HG02981 (cell line): ENCODE measurements around the gene PDLIM1.
A peak's percentile ranks its signal among the peaks of the same experiment; 100 is the strongest.

Experiments
- ATAC-seq: cut with Tn5 transposase; IDR thresholded peaks from one replicate; pipeline ENCODE4 v1.9.1; 2021; ENCODE audit warnings: mild to moderate bottlenecking, moderate library complexity; ENCODE audit not compliant: unreplicated experiment

PDLIM1 gene

DNA sequence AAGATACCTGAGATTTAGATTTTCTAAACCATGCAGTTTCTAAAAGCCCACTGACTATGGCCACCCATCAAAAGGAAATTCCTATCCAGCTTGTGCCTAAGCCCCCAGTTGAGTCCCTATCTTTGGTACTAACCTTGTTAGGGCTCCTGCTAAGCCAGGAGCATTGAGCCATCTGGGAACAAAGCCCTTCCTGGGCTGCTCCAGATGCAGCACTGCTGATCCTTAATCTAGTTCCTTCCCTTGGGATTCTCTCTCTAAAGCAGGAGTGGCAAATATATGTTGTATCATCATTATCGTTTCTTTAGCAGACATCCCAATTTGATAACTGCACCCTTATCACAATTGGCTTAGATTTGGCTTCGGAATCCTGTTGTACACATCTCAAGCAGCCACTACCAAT is 24.7 kb upstream of the PDLIM1 start:
- no peak for ATAC-seq

DNA sequence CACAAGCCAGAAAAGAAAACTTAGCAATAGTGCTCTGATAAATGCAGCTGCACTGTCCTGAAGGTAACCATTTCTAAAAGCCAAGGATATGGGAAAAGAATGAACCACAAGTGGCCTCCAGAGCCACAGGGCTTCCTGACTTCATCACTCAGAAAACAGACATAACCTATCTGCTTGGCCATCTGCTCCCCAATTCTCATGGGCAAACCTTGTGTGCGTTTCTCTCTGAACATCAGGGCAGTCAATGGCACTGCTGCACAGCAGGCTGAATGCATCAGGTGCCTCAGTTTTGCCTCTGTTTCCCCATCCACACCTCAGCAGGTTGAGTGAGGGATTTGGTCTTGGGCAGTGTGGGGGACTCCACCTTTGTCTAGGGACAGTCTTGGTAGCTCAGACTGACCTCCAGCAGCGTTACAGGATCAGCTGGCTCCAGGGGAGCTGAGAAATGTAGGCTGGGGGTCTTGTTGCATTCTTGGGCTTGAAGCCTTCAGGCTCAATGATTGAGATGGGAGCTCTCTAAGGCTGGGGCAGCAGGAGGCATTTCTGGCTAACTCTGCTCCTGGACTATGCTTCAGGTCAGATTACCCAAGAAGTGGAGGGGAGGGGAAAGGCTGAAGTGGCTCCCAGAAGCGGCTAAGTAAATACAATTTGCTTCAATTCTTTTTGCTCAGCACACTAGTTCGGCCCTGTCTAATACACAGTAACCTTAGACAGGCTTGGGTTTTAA is 23.6 kb upstream of the PDLIM1 start:
- no peak for ATAC-seq

DNA sequence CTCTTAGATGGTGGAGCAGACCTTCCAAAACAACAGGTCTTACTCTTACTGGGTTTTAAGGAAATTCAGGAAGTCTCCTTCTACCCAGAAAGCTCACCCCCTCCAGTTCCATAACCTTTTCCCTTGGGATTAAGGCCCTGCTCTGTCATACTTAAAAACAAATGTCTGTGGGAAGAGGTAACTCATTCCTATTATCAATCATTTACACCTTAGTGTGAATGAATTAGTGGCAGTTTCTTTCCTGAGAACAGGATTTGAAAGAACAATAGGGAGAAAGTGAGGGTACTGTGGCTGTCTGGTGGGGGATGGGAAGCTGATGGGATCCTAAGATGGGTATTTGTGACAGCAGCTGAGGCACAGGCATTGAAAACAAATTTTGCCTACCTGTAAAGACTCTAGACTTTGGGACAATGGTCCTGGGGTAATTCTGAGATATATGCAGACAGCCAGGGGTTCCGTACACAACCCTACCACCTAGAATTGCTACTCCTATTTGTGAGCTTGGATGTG is 22.2 kb upstream of the PDLIM1 start:
- ATAC-seq: no peak

DNA sequence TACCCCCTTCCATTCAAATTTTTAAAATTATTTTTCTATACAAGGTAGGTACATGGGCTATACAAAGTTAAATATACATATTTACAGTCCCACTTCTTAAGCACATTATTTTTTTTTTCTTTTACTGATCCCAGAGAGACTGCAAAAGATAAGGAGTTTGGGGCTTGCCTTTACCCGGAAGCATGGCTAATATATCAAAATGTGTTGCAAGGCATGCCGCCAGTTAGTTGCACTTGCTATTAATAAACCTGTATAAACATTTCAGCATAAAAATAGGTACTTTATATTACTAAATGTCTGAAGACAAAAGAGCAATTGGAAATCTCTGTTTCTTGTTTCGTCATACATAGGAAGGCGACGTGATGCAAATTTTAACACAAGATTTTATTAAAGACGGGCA is 21.5 kb upstream of the PDLIM1 start:
- no peak for ATAC-seq

DNA sequence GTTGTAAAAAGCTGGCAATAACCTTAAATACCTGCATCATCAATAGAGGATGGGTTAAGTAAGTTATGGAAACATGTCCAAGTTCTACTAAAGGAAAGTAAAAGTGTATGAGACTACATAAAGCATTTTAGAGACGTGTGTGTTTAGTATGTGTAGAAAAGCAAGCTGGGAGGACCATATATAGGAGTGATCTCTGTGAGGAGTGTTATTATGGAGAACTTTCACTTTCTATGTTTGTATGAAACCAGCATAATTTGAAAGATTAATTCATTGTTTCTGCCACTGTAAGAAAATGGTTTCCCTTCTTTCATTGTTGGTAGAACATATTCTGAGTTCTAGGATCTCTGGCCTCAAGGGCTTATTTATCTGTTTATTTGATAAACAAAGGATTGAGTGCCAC is 19.2 kb upstream of the PDLIM1 start:
- ATAC-seq: peak; percentile 61

DNA sequence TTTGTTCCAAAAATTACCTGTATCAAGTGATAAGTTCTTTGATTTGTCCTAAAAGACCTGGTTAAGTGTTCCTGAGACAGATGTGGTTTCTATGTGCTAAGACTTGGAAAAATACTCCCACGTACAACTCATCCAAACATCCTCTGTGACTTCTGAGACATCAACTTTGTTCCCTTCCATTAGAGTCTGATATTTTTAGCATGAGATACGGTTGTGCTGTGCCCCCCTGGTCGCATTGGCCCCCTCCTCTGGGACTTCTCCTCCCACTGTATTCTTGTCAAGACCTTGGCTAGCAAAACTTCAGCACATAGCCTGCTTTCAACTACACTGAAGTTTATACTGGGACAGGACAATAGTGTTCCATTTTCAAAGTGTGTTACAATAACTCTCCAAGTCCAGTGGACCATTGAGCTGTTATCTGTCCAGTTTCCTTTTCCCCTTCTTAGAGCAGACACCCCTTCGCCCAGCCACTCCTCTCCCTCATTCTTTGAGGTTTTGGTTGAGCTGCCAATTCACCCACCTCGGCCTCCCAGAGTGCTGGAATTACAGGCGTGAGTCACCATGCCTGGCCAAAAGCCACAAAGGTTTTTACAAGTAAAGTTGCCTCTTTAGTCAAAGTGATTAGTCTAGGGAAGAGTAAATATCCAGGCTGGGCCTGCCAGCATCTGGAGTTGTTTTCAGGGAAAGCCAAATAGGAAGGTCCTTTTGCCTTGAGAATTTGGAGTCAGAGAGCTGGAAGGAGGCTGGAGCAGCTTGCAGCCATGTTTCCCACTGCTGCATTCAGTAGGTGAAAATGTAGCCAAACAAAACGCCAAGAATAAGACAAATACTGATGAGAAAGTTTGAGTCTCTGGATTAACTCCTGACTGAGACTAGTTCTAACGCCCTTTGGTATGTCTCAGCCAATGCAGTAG is 17.8 kb upstream of the PDLIM1 start:
- ATAC-seq: no peak

DNA sequence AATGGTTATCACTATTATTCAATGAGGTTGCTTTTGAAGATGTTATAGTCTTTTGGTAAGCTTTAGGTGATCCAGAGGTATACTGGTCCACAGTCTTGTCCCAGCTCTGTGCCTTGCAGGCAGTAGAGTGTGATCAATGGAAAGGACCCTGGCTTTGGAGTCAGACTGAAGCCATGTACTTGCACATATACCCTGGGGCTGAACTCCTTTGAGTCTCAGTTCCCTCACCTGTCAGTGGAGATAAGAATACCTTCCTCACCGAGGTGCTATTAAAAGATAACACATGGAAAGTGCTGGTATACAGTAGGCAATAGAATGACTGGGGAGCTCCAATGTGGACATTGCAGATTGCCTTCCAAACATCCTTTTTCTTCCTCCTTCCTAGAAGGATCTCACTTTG is 16.0 kb upstream of the PDLIM1 start:
- ATAC-seq: no peak

DNA sequence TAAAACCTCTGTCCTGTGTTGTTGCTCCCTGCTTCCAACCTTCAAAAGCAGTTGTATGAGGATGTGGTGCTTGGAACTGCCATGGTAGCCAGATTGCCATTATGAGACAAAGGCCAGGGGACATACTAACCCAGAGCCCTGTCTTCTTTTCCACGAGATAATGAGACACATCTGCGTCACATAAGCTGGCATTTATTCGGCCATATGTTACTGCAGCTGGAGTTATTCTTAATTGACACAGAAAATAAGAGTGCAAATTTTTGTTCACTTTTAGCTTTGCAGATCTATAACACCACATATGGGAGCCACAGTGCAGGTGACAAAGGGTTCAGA is 15.5 kb upstream of the PDLIM1 start:
- ATAC-seq: no peak

DNA sequence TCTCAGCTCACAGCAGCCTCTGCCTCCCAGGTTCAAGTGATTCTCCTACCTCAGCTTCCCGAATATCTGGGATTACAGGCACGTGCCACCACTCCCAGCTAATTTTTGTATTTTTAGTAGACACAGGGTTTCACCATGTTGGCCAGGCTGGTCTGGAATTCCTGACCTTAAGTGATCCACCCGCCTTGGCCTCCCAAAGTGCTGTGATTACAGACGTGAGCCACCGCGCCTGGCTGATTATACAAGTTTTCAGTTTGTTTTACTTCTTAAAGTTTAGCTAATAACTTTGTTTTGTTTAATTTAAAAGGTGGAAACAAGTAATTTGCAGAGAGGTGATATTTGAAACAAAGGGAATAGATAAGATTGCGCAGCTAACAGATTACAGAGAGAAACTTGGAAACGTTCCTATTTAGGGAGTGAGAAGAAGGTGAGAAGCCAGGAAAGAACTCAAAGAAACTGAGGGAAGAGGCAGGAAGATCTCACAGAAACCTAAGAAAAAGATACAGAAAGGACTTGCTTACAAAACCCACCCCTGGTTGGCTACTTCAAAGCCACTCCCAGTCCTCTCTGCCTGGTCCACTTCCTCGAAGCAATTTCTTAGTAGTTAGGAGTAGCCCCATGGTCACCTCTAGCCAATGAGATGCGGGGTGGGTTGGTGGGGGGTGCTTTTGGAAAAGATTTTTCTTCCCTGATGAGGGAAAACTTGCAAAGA is 15.0 kb upstream of the PDLIM1 start:
- ATAC-seq: no peak

DNA sequence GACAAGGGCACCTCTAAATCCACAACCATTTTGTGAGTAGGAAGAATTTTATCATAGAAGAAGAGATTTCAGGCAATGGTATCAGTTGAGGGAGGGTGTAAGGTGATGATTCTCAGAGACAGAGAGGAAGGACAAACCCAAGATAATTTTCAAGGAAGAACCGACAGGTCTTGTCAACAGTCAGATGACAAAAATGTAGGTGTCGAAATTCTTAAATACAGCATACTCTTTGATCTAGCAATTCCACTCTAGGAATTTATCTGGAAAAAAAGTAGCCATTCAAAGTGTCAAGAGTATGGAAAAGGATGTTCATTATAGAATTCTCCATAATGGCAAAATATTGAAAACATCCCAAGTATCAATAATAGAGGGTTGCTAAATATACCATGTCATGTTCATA is 14.2 kb upstream of the PDLIM1 start:
- ATAC-seq: no peak

DNA sequence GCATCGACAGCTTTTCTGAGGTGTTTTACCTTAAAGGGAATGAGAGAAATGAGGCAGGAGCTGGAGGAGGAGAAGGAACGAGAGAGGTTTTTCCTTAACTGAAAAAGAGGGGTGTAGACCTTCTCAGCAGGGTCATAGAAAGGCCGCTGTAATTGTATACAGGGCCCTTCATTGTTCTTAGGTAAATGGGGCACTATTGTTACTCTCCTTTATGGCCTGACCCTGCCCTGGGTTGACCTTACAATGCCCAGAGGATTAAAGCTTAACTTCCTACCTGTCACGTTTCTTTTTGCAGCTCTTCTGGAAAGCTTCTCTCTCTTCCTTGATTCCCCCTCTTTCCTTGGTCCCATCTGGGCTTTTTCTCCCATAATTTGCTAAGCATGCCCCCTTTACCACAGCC is 13.7 kb upstream of the PDLIM1 start:
- ATAC-seq: no peak

DNA sequence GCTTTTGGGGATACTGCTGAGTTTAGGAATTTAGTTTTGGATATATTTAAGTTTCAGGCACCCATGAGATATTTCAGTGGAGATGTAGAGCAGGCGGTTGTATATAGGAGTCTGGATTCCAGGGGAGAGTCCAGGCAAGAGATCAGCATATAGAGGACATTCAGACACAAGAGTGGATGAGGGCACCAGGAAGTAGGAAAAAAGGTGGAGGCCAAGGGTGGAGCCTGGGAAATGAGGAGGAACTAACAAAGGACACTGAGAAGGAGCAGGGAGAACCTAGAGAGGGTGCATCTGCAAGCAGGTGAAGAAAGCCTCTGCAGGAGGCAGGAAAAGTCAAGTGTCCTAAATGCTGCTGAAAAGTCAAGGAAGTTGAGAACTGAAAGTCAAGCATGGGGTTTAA is 13.1 kb upstream of the PDLIM1 start:
- no peak for ATAC-seq

DNA sequence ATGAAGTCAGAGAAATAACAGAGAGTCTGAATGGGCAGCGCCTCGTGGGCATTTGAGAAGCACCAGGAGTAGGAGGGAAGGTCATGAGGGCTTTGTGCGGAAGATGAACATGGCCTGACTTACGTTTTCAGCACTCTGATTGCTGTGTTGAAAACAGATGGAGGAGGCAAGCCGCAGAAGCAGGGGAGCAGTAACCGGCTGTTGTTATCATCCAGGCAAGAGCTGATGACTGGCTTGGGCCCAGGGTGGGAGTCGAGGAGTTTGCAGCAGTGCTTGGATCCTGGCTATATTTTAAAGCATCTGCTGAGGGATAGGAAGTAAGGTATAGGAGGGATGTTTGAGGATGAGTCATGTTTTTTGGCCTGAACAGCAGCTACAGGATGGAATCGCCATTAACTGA is 12.7 kb upstream of the PDLIM1 start:
- ATAC-seq: no peak

DNA sequence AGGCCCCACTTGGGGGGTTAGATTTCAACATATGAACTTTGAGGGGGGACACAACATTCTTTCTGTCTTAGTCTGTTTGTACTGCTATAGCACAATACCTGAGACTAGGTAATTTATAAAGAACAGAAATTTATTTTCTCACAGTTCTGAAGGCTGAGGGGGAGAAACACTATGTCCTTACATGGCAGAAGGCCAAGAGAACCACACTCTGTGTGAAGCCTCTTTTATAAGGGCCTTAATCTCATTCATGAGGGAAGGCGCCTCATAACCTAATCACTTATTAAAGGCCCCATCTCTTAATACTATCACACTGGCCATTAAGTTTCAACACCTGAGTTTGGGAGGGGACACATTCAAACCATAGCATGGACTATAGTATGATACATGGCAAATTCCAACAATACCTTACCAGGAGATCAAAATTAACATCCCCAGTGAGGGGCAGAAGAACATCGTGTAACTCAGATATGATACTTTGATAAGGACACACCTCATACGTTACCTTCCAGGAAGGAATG is 9.3 kb upstream of the PDLIM1 start:
- ATAC-seq: no peak

DNA sequence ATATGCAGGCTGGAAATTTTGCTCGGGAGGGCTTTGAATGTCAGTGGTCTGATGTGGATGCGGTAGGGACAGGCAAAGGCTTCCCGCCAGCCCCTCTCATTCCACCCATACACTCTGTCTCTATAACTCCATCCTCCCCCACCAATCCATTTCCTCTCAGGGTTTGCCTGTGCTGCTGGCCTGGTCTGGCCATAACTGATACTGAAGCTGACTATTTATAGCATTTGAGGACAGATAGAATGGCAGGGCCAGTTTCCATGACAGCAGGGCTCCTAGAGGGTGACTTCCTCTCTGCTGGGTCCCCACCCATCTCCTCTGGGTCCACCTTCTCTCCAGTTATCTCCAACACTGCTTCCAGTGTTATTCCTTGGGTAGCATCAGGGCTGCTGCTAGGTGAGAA is 6.6 kb upstream of the PDLIM1 start:
- ATAC-seq: peak; percentile 61

DNA sequence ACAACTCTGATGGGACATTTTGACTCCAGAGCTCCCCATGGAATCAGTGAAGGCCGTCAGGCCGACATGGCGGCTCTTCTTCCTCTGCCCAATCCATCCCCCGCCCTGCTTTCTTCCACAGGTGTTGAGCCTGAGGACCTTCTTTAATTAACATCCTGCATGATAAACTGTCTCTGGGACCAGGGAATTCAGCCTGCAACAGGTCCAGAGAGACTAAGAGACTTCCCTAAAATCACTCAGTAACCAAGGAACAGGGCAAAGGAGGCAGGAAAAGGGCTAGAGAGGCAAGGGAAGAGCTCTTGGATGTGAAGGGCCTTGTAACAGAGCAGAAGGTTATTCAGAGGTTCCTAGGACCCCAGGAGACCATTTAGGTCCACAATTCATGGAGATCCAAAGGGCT is 6.0 kb upstream of the PDLIM1 start:
- no peak for ATAC-seq

DNA sequence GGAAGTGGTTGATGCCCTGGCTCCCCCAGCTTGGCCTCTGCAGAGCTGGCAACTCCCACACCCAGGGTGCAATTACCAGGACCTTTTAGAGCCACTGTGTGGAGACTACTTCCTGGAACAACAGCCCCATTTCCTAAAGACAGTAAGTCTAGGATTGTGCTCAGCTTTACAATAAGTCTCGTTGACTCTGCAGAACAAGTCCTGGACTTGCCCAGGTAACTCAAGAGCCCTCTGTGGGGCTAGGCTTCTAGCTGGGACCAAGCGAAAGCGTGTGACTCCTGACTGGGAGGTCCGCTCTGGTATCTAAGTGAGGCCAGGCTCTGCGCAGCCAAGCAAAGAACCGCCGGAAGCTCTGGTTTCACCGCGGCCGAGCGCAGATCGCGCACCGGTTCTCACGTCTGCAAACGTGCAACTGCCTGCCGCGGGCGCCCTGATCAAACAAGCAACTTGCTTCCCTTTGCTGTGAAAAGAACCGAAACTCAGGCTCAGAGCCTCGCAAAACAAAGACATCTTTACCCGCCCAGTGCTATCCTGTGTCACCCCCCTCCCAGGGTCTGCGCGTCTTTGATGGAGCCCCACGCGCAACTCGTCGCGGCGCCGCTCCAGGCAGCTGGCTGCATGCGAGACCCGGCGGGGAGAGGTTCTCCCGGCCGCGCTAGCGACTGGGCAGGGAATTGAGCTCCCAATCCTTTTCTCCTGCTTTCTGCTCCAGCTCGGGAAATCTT is 4.4 kb upstream of the PDLIM1 start:
- peak; percentile 76 for ATAC-seq

DNA sequence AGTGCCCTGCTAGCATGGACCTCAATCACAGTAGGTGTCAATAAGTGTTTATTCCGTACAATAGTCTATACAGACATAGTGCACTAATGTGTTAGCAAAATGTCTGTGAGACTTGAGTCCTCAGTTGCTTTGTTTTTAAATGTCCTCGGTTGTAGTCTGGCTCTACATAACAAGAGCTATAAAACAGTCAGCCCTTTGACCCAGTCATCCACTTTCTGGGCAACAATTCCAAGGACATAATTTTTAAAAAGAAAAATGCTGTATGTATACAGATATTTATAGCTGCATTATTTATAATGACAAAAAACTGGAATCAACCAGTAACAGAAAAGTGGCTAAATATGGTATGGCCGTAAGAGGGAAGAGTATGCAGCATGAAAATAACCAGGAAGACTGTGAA is 2.8 kb upstream of the PDLIM1 start:
- ATAC-seq: no peak

DNA sequence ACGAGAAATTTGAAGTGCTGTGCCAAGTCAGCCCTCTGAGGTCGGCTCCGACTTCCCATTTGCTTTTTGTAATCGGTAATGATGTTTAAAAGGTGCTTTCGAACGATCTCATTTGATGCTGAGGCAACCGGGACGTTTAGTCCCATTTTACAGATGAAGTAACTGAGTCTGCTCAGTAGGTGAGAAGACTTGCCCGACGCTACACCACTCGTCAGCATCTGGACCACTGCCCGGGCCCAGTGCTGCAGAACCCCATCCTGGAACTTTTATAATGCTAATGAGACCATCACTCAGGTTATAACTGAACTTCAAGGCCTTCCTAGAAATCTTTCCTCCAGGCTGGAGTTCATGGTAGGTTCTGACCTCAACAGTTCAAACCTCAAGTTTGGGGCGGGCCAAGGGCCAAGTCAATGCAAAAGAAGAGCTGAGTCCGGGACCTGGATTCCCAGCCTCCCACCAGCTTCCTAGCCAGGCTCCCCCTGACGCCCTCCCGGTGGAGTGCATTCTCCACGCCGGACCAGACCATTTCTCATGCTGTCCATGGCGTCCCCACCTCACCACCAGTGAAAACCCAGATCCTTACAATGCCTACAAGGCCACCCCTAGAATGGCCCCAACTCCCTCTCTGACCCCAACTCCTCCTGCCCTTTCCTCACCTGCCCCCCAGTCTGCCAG is 699 bp upstream of the PDLIM1 start:
- no peak for ATAC-seq

DNA sequence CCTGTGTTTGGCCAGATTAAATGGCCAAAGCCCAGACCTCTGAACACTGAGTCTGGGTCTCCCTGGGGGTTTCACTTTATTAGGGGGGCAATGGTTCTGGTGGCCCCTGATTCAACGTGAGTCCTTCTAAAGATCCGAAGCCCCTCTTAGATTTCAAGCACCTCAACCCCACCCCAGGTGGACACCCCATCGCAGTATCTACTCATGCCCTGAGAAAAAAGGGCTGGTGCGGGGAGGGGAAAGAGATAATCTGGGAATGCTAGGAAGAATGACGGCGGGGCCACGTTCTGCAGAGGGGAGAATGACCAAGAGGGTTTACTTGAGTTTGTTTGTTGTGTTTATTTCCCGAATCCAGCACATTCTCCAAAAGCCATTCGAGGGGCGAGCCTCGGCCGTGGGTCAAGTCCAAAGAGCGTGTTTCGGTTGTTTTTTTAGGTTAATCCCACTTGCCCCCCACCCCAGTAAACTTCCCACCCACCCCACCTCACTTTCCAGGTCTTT is 832 bp downstream of the PDLIM1 start:
- no peak for ATAC-seq
